Endometrium (tissue), 2 donors: ENCODE measurements around the gene CERK.
"Not testable (repeated sequence)": the region's sequence is repeated elsewhere in the genome, so short reads cannot be mapped to it uniquely, and the experiment has no call there.

Experiments used
- FAIRE-seq: peaks from 2 replicates; lab custom pipeline; 2012; peaks lifted over from hg19 to GRCh38; lab: Jason Lieb, UNC
- donor health status: control.
- donor health status: control.

Gene CERK

GRCh38 chr22:46748908-46749675 is 11.0 kb upstream of the CERK start:
- FAIRE-seq: no peak

GRCh38 chr22:46748206-46748907 is 10.3 kb upstream of the CERK start:
- no peak for FAIRE-seq

- no peak for FAIRE-seq
Observed at GRCh38 chr22:46747646-46748045, 9.6 kb upstream of the CERK start.

- no peak for FAIRE-seq
Observed at GRCh38 chr22:46746620-46747019, 8.6 kb upstream of the CERK start.

- FAIRE-seq: no peak
Observed at GRCh38 chr22:46746192-46746591, 8.1 kb upstream of the CERK start.

GRCh38 chr22:46744581-46744980 is 6.5 kb upstream of the CERK start:
- FAIRE-seq: no peak

- FAIRE-seq: no peak
Observed at GRCh38 chr22:46742576-46743221, 4.6 kb upstream of the CERK start.

- no peak for FAIRE-seq
Observed at GRCh38 chr22:46741974-46742519, 4.0 kb upstream of the CERK start.

- no peak for FAIRE-seq
Observed at GRCh38 chr22:46740910-46741780, 3.1 kb upstream of the CERK start.

GRCh38 chr22:46739094-46739870 is 1.2 kb upstream of the CERK start:
- FAIRE-seq: no peak

- no peak for FAIRE-seq
Observed at GRCh38 chr22:46738647-46739093, 618 bp upstream of the CERK start.

- no peak for FAIRE-seq
Observed at GRCh38 chr22:46737105-46737975, 712 bp downstream of the CERK start.

GRCh38 chr22:46736705-46737104 is 1.3 kb downstream of the CERK start:
- no peak for FAIRE-seq

GRCh38 chr22:46735747-46736608 is 2.1 kb downstream of the CERK start:
- FAIRE-seq: no peak

GRCh38 chr22:46734830-46735453 is 3.1 kb downstream of the CERK start:
- no peak for FAIRE-seq

- not testable (repeated sequence) for FAIRE-seq
Observed at GRCh38 chr22:46734213-46734722, 3.8 kb downstream of the CERK start.

- FAIRE-seq: no peak
Observed at GRCh38 chr22:46732513-46732912, 5.5 kb downstream of the CERK start.

GRCh38 chr22:46732041-46732379 is 6.0 kb downstream of the CERK start:
- no peak for FAIRE-seq
